Osteocyte (in vitro differentiated cells): Measurements from ENCODE around the gene ME3. TPM values are rescaled to one million over a fixed set of nuclear protein-coding genes. Genes with fewer than 3 reads are reported as not detected.

Experiments used
- DNase-seq: peaks from one replicate; pipeline ENCODE4 v3.0.0; 2021; ENCODE audit warnings: mixed read lengths; ENCODE audit not compliant: unreplicated experiment; ENCODE audit errors: extremely low spot score
- H3K27ac Mint-ChIP-seq: one replicate; pipeline ENCODE4 v1.8.0; 2021; ENCODE audit warnings: mild to moderate bottlenecking, mixed read lengths; ENCODE audit not compliant: unreplicated experiment
- H3K27me3 Mint-ChIP-seq: one replicate; pipeline ENCODE4 v1.8.0; 2021; ENCODE audit warnings: mixed read lengths; ENCODE audit not compliant: unreplicated experiment
- H3K36me3 Mint-ChIP-seq: one replicate; pipeline ENCODE4 v1.8.0; 2021; ENCODE audit warnings: mixed read lengths; ENCODE audit not compliant: unreplicated experiment
- H3K4me1 Mint-ChIP-seq: one replicate; pipeline ENCODE4 v1.8.0; 2021; ENCODE audit warnings: mixed read lengths; ENCODE audit not compliant: unreplicated experiment
- H3K4me3 Mint-ChIP-seq: one replicate; pipeline ENCODE4 v1.8.0; 2021; ENCODE audit warnings: mild to moderate bottlenecking, moderate library complexity, mixed read lengths; ENCODE audit not compliant: unreplicated experiment
- H3K9me3 Mint-ChIP-seq: one replicate; pipeline ENCODE4 v1.8.0; 2021; ENCODE audit warnings: mixed read lengths; ENCODE audit not compliant: unreplicated experiment
- total RNA-seq: library from RNA; stranded (reverse); gene quantifications from 2 replicates; pipeline ENCODE4 v1.2.1, GENCODE V29; 2021
- TF ChIP-seq, protein P1 (sequence below): fragments of 200-600 bp; sonication (generic); IDR thresholded peaks from 2 replicates; pipeline ENCODE4 v1.5.0; 2021; ENCODE audit warnings: antibody characterized with exemption, mild to moderate bottlenecking, moderate library complexity

The ME3 gene
- total RNA-seq, 1 donor from 2014 or later, result 19.5 TPM

DNA sequence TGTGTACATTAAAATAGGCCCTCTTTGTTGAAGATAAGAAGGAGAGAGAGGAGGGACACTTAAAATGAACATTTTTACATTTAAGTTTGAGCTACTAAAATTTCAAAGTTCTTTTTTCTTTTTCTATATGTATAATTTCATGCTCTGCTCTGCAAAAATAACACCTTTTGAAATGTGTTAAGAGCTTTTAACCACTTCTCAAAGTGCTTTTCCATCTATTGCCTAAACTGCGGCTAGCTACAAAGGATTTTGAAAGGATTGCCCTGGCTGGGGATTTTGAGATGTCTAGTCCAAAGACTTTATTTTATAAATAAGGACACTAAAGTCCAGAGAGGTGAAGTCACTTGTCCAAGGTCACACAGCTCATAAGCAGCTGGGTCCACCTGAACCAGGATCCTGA, 159.3 kb downstream of the ME3 start:
- H3K9me3 Mint-ChIP-seq, result no peaks in the 10 kb centered on the region
- H3K27me3 Mint-ChIP-seq, result no peaks in the 10 kb centered on the region
- no peak overlapping the region for H3K4me3 Mint-ChIP-seq
- TF ChIP-seq, protein P1, sequence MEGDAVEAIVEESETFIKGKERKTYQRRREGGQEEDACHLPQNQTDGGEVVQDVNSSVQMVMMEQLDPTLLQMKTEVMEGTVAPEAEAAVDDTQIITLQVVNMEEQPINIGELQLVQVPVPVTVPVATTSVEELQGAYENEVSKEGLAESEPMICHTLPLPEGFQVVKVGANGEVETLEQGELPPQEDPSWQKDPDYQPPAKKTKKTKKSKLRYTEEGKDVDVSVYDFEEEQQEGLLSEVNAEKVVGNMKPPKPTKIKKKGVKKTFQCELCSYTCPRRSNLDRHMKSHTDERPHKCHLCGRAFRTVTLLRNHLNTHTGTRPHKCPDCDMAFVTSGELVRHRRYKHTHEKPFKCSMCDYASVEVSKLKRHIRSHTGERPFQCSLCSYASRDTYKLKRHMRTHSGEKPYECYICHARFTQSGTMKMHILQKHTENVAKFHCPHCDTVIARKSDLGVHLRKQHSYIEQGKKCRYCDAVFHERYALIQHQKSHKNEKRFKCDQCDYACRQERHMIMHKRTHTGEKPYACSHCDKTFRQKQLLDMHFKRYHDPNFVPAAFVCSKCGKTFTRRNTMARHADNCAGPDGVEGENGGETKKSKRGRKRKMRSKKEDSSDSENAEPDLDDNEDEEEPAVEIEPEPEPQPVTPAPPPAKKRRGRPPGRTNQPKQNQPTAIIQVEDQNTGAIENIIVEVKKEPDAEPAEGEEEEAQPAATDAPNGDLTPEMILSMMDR, result no peak
- DNase-seq, result no peak
- H3K4me1 Mint-ChIP-seq, result peaks cover 37% of the 10 kb centered on the region
- H3K27ac Mint-ChIP-seq, result no peak overlapping the region
- no peaks in the 10 kb centered on the region for H3K36me3 Mint-ChIP-seq

- TF ChIP-seq, protein P1, result no peak
- Mint-ChIP-seq H3K4me3 (no peak overlapping the region), H3K9me3 (no peaks in the 10 kb centered on the region), H3K27me3 (no peaks in the 10 kb centered on the region), H3K27ac (no peak overlapping the region), H3K4me1 (peaks cover 20% of the 10 kb centered on the region), H3K36me3 (no peaks in the 10 kb centered on the region)
- DNase-seq, result no peak
Observed at GRCh38 chr11:86511086-86511551, 161.3 kb downstream of the ME3 start.

GRCh38 chr11:86510674-86511073, 161.7 kb downstream of the ME3 start:
- H3K36me3 Mint-ChIP-seq, result no peaks in the 10 kb centered on the region
- no peak overlapping the region for H3K4me3 Mint-ChIP-seq
- H3K9me3 Mint-ChIP-seq, result no peaks in the 10 kb centered on the region
- TF ChIP-seq, protein P1, result no peak
- H3K27me3 Mint-ChIP-seq, result no peaks in the 10 kb centered on the region
- DNase-seq, result no peak
- no peak overlapping the region for H3K27ac Mint-ChIP-seq
- H3K4me1 Mint-ChIP-seq, result peaks cover 15% of the 10 kb centered on the region

DNA sequence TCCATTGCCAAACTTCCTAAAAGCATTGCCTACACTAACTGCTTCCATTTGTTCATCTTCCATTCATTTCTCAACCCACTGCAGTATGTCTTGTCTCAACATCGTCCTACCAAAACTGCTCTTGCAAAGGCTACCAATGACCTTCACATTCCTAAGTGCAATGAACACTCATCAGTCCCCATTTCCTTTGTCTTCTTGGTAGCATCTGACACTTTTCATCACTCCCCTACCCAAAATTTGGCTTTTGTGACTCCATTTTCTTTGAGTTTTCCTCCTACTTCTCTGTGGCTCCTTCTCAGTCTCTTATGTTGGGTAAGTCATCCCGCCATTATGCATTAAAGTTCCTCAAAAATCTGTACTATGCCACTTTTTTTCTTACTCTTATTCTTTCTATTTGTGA, 162.3 kb downstream of the ME3 start:
- DNase-seq, result no peak
- H3K4me1 Mint-ChIP-seq, result peaks cover 10% of the 10 kb centered on the region
- no peak overlapping the region for H3K27ac Mint-ChIP-seq
- no peaks in the 10 kb centered on the region for H3K9me3 Mint-ChIP-seq
- H3K36me3 Mint-ChIP-seq, result no peaks in the 10 kb centered on the region
- TF ChIP-seq, protein P1, result no peak
- H3K4me3 Mint-ChIP-seq, result no peak overlapping the region
- no peaks in the 10 kb centered on the region for H3K27me3 Mint-ChIP-seq

- Mint-ChIP-seq H3K27me3 (no peaks in the 10 kb centered on the region), H3K4me1 (peaks cover 5% of the 10 kb centered on the region), H3K36me3 (no peaks in the 10 kb centered on the region), H3K4me3 (no peak overlapping the region), H3K27ac (no peak overlapping the region), H3K9me3 (no peaks in the 10 kb centered on the region)
- no peak for DNase-seq
- TF ChIP-seq, protein P1, result no peak
Observed at GRCh38 chr11:86509588-86509974, 162.8 kb downstream of the ME3 start.
